Type B pancreatic cell (in vitro differentiated cells): ENCODE measurements around the gene RBM47. TPM values are rescaled to one million over a fixed set of nuclear protein-coding genes. Genes with fewer than 3 reads are reported as not detected.
"Not testable (repeated sequence)": the region's sequence is repeated elsewhere in the genome, so short reads cannot be mapped to it uniquely, and the experiment has no call there.

Source experiments
- DNase-seq: peaks from one replicate; pipeline ENCODE4 v3.0.0; 2021; ENCODE audit warnings: mixed read lengths; ENCODE audit not compliant: unreplicated experiment; ENCODE audit errors: extremely low spot score
- H3K27ac Mint-ChIP-seq: 2 replicates; pipeline ENCODE4 v1.8.0; 2021; ENCODE audit warnings: mild to moderate bottlenecking, mixed read lengths
- H3K27me3 Mint-ChIP-seq: 2 replicates; pipeline ENCODE4 v1.8.0; 2021; ENCODE audit warnings: mixed read lengths
- H3K36me3 Mint-ChIP-seq: 2 replicates; pipeline ENCODE4 v1.8.0; 2021; ENCODE audit warnings: mixed read lengths
- H3K4me1 Mint-ChIP-seq: one replicate; pipeline ENCODE4 v1.8.0; 2021; ENCODE audit warnings: mixed read lengths; ENCODE audit not compliant: unreplicated experiment
- H3K4me3 Mint-ChIP-seq: 2 replicates; pipeline ENCODE4 v1.8.0; 2021; ENCODE audit warnings: mild to moderate bottlenecking, mixed read lengths
- H3K9me3 Mint-ChIP-seq: 2 replicates; pipeline ENCODE4 v1.8.0; 2021; ENCODE audit warnings: mixed read lengths
- CTCF ChIP-seq: fragments of 200-600 bp; sonication (generic); conservative IDR thresholded peaks from 2 replicates; pipeline ENCODE4 v1.5.0; 2021; ENCODE audit warnings: antibody characterized with exemption, mild to moderate bottlenecking
- total RNA-seq: library from RNA; stranded (reverse); gene quantifications from 2 replicates; pipeline ENCODE4 v1.2.1, GENCODE V29; 2021; ENCODE audit warnings: low replicate concordance

The RBM47 gene
- total RNA-seq, 1 donor from 2014 or later, result 53.5 TPM

- H3K27ac Mint-ChIP-seq, result no peak overlapping the region
- H3K4me3 Mint-ChIP-seq, result no peak overlapping the region
- no peaks in the 10 kb centered on the region for H3K27me3 Mint-ChIP-seq
- no peaks in the 10 kb centered on the region for H3K4me1 Mint-ChIP-seq
- DNase-seq, result no peak
- no peak for TF ChIP-seq CTCF
- H3K36me3 Mint-ChIP-seq, result peaks cover 33% of the 10 kb centered on the region
- no peaks in the 10 kb centered on the region for H3K9me3 Mint-ChIP-seq
Observed at GRCh38 chr4:40434126-40434687, 195.5 kb downstream of the RBM47 start.

GRCh38 chr4:40432504-40432903 is 197.2 kb downstream of the RBM47 start:
- no peak for TF ChIP-seq CTCF
- Mint-ChIP-seq H3K36me3 (peaks cover 34% of the 10 kb centered on the region), H3K4me3 (no peak overlapping the region), H3K27ac (no peak overlapping the region), H3K9me3 (no peaks in the 10 kb centered on the region), H3K4me1 (no peaks in the 10 kb centered on the region), H3K27me3 (no peaks in the 10 kb centered on the region)
- DNase-seq, result no peak

- not testable (repeated sequence) for DNase-seq, H3K4me3 Mint-ChIP-seq, H3K4me1 Mint-ChIP-seq, H3K27ac Mint-ChIP-seq, H3K27me3 Mint-ChIP-seq, H3K9me3 Mint-ChIP-seq
- peaks cover 37% of the 10 kb centered on the region for H3K36me3 Mint-ChIP-seq
Observed at GRCh38 chr4:40427871-40428270, 201.8 kb downstream of the RBM47 start.

DNA sequence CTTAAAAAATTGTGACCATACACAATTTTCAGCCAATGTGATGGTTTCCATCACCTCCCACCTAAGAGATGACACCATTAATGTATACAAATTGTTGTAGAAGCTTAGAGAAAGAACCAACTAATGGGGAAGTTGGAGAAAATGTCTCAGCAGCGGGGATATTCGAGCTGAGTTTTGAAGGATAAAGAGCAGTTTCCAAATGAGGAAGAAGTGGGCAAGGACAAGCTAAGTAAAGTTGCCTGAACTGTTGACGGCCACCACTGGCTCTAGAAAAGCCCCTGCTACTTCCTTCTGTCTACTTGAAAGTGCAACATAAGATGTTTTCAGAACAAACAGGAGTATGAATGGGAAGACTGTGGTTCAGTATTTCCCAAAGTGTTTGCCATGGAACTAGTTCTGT is 202.5 kb downstream of the RBM47 start:
- H3K4me3 Mint-ChIP-seq, result no peak overlapping the region
- no peak for DNase-seq
- TF ChIP-seq CTCF, result no peak
- H3K36me3 Mint-ChIP-seq, result peaks cover 36% of the 10 kb centered on the region
- H3K4me1 Mint-ChIP-seq, result no peaks in the 10 kb centered on the region
- no peak overlapping the region for H3K27ac Mint-ChIP-seq
- no peaks in the 10 kb centered on the region for H3K9me3 Mint-ChIP-seq
- H3K27me3 Mint-ChIP-seq, result no peaks in the 10 kb centered on the region

DNA sequence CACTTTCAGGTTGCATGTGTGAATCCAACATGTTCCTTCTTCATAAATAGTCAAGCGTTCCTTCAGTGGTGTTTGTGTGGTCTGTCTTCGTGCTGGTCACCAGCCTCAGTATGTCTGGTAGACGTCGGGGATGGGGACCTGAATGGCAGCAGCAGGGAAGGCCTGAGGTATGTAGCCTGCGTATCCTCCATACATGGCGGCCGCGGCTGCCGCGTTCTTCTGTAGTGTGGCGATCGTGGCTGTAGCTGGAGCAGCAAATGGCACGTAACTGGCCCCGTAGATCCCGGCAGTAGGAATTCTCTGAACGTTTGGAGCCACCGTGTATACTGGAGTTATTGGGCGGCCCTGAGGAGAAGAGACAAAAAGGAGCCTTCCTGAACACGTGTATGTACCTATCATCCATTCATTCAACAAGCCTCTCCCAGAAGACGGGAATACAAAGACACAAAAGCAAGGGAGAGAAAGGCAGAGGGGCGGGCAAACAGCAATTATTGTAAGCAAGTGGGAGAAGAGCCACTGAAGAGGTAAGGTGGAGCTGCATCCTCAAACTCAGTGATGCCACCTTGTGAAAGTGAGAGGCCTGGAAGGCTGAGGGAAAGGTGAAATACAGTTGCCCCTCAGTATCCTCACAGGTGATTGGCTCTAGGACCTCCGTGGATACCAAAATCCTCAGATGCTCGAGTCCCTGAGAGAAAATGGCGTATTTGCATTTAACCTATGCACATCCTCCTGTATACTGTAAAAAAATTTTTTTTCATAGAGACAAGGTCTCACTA is 203.7 kb downstream of the RBM47 start:
- no peaks in the 10 kb centered on the region for H3K27me3 Mint-ChIP-seq
- H3K27ac Mint-ChIP-seq, result no peak overlapping the region
- no peak for TF ChIP-seq CTCF
- no peaks in the 10 kb centered on the region for H3K9me3 Mint-ChIP-seq
- peaks cover 28% of the 10 kb centered on the region for H3K36me3 Mint-ChIP-seq
- H3K4me3 Mint-ChIP-seq, result no peak overlapping the region
- no peaks in the 10 kb centered on the region for H3K4me1 Mint-ChIP-seq
- no peak for DNase-seq

DNA sequence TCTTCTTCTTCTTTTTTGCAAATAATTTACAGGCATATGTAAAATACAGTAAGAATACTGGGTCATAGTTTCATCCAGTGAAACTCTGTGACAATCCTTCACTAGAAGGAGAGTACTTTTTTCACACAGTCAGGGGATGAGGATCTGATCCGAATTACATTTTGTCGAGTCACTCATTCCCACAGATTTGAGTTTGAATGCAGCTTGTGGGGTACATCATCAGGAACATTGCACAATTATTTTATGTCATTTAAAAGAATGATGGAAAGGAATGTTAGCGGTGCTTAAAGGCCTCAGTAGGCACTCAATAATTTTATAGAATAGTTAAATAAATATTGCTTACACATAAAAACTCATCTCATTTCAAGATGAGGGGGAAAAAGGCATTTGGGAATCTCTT is 205.9 kb downstream of the RBM47 start:
- TF ChIP-seq CTCF, result no peak
- H3K27ac Mint-ChIP-seq, result peak overlapping the region; percentile 9
- H3K36me3 Mint-ChIP-seq, result peaks cover 31% of the 10 kb centered on the region

More for the DNA sequence above, 205.9 kb downstream of the RBM47 start:
- H3K9me3 Mint-ChIP-seq, result peaks cover under 1% of the 10 kb centered on the region
- peaks cover under 1% of the 10 kb centered on the region for H3K4me1 Mint-ChIP-seq
- H3K4me3 Mint-ChIP-seq, result no peak overlapping the region
- DNase-seq, result no peak
- H3K27me3 Mint-ChIP-seq, result no peaks in the 10 kb centered on the region
